OCI-LY1 (cell line): Measurements from ENCODE around the gene EHD1.

Source experiments
- EZH2 ChIP-seq: fragments of 200-600 bp; sonication (generic), shearing (Covaris generic); IDR thresholded peaks from 2 replicates; pipeline ENCODE4 v1.8.0; 2017; ENCODE audit warnings: borderline replicate concordance, mixed run types, mild to moderate bottlenecking, antibody characterized with exemption, low read length, moderate library complexity, mixed read lengths
- TF ChIP-seq, protein P1 (sequence below): fragments of 200-600 bp; sonication (generic), shearing (Covaris generic); IDR thresholded peaks from 2 replicates; pipeline ENCODE4 v1.5.1; 2017; ENCODE audit warnings: mild to moderate bottlenecking, antibody characterized with exemption, low read length, moderate library complexity, mixed read lengths

- TF ChIP-seq, protein P1, sequence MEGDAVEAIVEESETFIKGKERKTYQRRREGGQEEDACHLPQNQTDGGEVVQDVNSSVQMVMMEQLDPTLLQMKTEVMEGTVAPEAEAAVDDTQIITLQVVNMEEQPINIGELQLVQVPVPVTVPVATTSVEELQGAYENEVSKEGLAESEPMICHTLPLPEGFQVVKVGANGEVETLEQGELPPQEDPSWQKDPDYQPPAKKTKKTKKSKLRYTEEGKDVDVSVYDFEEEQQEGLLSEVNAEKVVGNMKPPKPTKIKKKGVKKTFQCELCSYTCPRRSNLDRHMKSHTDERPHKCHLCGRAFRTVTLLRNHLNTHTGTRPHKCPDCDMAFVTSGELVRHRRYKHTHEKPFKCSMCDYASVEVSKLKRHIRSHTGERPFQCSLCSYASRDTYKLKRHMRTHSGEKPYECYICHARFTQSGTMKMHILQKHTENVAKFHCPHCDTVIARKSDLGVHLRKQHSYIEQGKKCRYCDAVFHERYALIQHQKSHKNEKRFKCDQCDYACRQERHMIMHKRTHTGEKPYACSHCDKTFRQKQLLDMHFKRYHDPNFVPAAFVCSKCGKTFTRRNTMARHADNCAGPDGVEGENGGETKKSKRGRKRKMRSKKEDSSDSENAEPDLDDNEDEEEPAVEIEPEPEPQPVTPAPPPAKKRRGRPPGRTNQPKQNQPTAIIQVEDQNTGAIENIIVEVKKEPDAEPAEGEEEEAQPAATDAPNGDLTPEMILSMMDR = no peak
- TF ChIP-seq EZH2 = no peak
Measured at GRCh38 chr11:64902102-64902900, 23.9 kb upstream of the EHD1 start.
